ENCODE data around the gene RPS18. TPM values are rescaled to one million over a fixed set of nuclear protein-coding genes. Genes with fewer than 3 reads are reported as not detected.

Gene RPS18
- total and polyA plus RNA-seq, 2 donors (not counting 1 experiment from before 2014, with no cell fraction given) = 4,034 to 4,995 TPM

- H3K27ac ChIP-seq (ENCODE audit: insufficient read depth, low read length) = no peak overlapping the region
These were observed 29.9 kb upstream of the RPS18 start for GRCh38 chr6:33241968-33242367.

GRCh38 chr6:33243476-33243875 lies 28.4 kb upstream of the RPS18 start:
- TF ChIP-seq CTCF (conservative IDR thresholded peaks at IDR 0.05 in 1 of 2, IDR thresholded peaks at IDR 0.05 in 1 of 2; ENCODE audit: low read depth in 1 of 2, low read length in 2 of 2) = no peak
- no peak for TF ChIP-seq EZH2 (IDR thresholded peaks at IDR 0.05; ENCODE audit: low read length, missing control alignments)
- no peak for DNase-seq (ENCODE audit: low read depth in 2 of 2)

More at GRCh38 chr6:33241968-33242367, 29.9 kb upstream of the RPS18 start:
- H3K27me3 ChIP-seq (ENCODE audit: control insufficient read depth, insufficient read depth, low read length) = peaks cover 6% of the 10 kb centered on the region
- H3K4me2 ChIP-seq (ENCODE audit: extremely low read depth, insufficient read depth, low read length) = no peak overlapping the region
- H2AFZ ChIP-seq (ENCODE audit: low read length) = no peak overlapping the region
- no peaks in the 10 kb centered on the region for H3K4me1 ChIP-seq (ENCODE audit: control insufficient read depth, extremely low read depth, insufficient read depth, low read length)
- H3K9me3 ChIP-seq (ENCODE audit: control insufficient read depth, insufficient read depth, low read depth, low read length) = no peaks in the 10 kb centered on the region
- H3K9ac ChIP-seq (ENCODE audit: insufficient read depth, low read length) = no peak overlapping the region
- no peaks in the 10 kb centered on the region for H3K79me2 ChIP-seq (ENCODE audit: control insufficient read depth, insufficient read depth, low read length)
- H3K36me3 ChIP-seq (ENCODE audit: control insufficient read depth, insufficient read depth, low read length) = no peaks in the 10 kb centered on the region
- TF ChIP-seq EZH2 (IDR thresholded peaks at IDR 0.05; ENCODE audit: low read length, missing control alignments) (no peak), CTCF (conservative IDR thresholded peaks at IDR 0.05 in 1 of 2, IDR thresholded peaks at IDR 0.05 in 1 of 2; ENCODE audit: low read depth in 1 of 2, low read length in 2 of 2) (no peak)
- H4K20me1 ChIP-seq (ENCODE audit: control insufficient read depth, extremely low read depth, insufficient read depth, low read length) = no peaks in the 10 kb centered on the region
- H3K4me3 ChIP-seq (replicated peaks in 1 of 4; ENCODE audit: control extremely low read depth in 1 of 4, insufficient read depth in 1 of 4, low read depth in 3 of 4, low read length in 4 of 4) = no peak overlapping the region
- DNase-seq (ENCODE audit: low read depth in 2 of 2) = no peak

GRCh38 chr6:33247977-33248642 lies 23.8 kb upstream of the RPS18 start:
- no peaks in the 10 kb centered on the region for H3K27me3 ChIP-seq (ENCODE audit: control insufficient read depth, insufficient read depth, low read length)
- H3K36me3 ChIP-seq (ENCODE audit: control insufficient read depth, insufficient read depth, low read length) = no peaks in the 10 kb centered on the region
- H3K4me3 ChIP-seq (replicated peaks in 1 of 4; ENCODE audit: control extremely low read depth in 1 of 4, insufficient read depth in 1 of 4, low read depth in 3 of 4, low read length in 4 of 4) = peak overlapping the region; percentile 42 to 68 (median 57)
- peak; percentile 73 to 87 for DNase-seq (ENCODE audit: low read depth in 2 of 2)
- H3K9ac ChIP-seq (ENCODE audit: insufficient read depth, low read length) = peak overlapping the region; percentile 81
- H2AFZ ChIP-seq (ENCODE audit: low read length) = peak overlapping the region; percentile 86
- peak overlapping the region; percentile 100 for H3K4me2 ChIP-seq (ENCODE audit: extremely low read depth, insufficient read depth, low read length)
- H3K9me3 ChIP-seq (ENCODE audit: control insufficient read depth, insufficient read depth, low read depth, low read length) = no peaks in the 10 kb centered on the region
- H3K27ac ChIP-seq (ENCODE audit: insufficient read depth, low read length) = peak overlapping the region; percentile 94
- H3K79me2 ChIP-seq (ENCODE audit: control insufficient read depth, insufficient read depth, low read length) = no peaks in the 10 kb centered on the region
- H3K4me1 ChIP-seq (ENCODE audit: control insufficient read depth, extremely low read depth, insufficient read depth, low read length) = peaks cover 16% of the 10 kb centered on the region
- no peaks in the 10 kb centered on the region for H4K20me1 ChIP-seq (ENCODE audit: control insufficient read depth, extremely low read depth, insufficient read depth, low read length)
- TF ChIP-seq EZH2 (IDR thresholded peaks at IDR 0.05; ENCODE audit: low read length, missing control alignments) (no peak), CTCF (conservative IDR thresholded peaks at IDR 0.05 in 1 of 2, IDR thresholded peaks at IDR 0.05 in 1 of 2; ENCODE audit: low read depth in 1 of 2, low read length in 2 of 2) (peak; percentile 88 to 91)

More at GRCh38 chr6:33243476-33243875, 28.4 kb upstream of the RPS18 start:
- Histone ChIP-seq H3K4me1 (ENCODE audit: control insufficient read depth, extremely low read depth, insufficient read depth, low read length) (peaks cover 5% of the 10 kb centered on the region), H3K36me3 (ENCODE audit: control insufficient read depth, insufficient read depth, low read length) (no peaks in the 10 kb centered on the region), H3K9ac (ENCODE audit: insufficient read depth, low read length) (no peak overlapping the region), H2AFZ (ENCODE audit: low read length) (no peak overlapping the region), H3K79me2 (ENCODE audit: control insufficient read depth, insufficient read depth, low read length) (no peaks in the 10 kb centered on the region), H3K4me3 (replicated peaks in 1 of 4; ENCODE audit: control extremely low read depth in 1 of 4, insufficient read depth in 1 of 4, low read depth in 3 of 4, low read length in 4 of 4) (no peak overlapping the region), H3K27me3 (ENCODE audit: control insufficient read depth, insufficient read depth, low read length) (peaks cover 6% of the 10 kb centered on the region), H3K9me3 (ENCODE audit: control insufficient read depth, insufficient read depth, low read depth, low read length) (no peaks in the 10 kb centered on the region), H3K4me2 (ENCODE audit: extremely low read depth, insufficient read depth, low read length) (no peak overlapping the region), H4K20me1 (ENCODE audit: control insufficient read depth, extremely low read depth, insufficient read depth, low read length) (no peaks in the 10 kb centered on the region), H3K27ac (ENCODE audit: insufficient read depth, low read length) (no peak overlapping the region)

All from fibroblast of lung (primary cell).